MV-4-11 (cell line): ENCODE data around the gene EXOSC5.
"Not testable (repeated sequence)": the region's sequence is repeated elsewhere in the genome, so short reads cannot be mapped to it uniquely, and the experiment has no call there.

Source experiments
- DNase-seq: peaks from one replicate; lab custom pipeline; 2025; lab: John Stamatoyannopoulos, UW

EXOSC5 gene

DNA sequence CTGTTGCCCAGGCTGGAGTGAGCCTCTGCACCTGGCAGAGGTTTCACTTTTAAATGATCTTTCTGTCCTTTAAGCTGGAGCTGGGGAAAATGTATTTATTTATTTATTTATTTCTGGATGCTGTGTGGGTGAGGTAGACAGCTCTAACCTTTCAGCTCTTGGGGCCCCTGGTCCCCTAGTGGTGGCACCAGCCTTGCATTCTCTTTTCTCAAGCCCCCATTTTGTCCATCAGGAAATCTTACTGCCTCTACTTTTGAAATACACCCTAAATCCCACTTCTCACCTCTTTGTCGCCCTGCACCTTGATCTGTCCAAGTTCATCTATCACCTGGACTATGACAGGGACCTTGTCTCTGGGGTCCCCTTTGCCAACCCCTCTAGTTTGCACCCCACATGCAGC is 31.1 kb downstream of the EXOSC5 start:
- no peak for DNase-seq

DNA sequence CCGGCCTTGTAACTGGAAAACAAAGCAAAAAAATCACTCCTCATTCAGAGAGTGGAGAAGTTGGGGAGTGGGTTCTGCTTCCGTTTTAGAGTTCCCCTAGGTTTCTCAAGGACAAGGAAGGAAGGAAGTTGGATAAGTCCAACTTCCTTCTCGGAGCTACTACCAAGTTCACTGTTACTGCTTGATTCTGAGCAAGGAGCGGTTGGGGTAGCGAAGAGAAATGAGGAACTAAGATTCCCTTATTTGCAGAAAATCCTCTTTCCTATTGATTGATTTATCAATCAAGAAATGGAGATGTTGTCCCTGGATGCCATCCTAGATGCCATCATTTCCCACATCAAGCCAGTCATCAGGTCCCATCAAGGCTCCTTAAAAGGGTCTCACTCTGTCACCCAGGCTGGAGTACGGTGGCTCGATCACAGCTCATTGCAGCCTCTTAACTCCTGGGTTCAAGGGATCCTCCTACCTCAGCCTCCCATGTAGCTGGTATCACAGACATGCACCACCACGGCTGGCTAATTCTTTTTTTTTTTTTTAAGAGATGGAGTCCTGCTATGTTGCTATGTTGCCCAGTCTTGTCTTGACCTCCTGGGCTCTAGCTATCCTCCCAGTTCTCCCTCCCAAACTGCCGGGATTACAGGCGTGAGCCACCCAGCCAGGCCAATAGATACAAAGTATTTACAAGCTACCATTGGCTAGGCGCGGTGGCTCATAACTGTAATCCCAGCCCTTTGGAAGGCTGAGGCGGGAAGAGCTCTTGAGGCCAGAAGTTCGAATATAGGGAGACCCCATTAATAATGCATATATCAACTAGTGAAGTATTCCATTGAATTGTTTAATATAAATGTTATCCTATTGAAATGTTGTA is 32.4 kb downstream of the EXOSC5 start:
- DNase-seq: peak; percentile 94

GRCh38 chr19:41363753-41364523 is 33.2 kb downstream of the EXOSC5 start, which contains the start of gene B9D2:
B9D2 (minus strand) TSS chr19:41364149; CDS start chr19:41363519, 630 bp downstream.
- DNase-seq: peak; percentile 99

DNA sequence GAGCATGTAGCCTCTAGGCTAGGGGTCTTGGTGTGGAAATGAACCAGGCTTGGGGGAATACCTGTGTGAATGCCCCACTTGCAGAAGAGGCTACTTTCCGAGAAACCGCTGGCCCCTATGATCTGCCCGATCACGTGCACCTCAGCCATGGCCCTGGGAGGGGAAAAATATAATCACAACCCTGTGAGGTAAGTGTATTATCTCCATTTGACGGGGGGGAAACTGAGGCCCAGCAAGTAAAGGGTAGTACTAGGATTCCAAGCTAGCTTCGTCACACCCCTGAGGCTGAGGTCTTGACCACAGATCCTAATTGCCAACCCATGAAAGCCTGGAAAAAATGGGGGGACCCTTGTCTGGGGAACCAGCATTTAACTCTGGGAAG is 33.8 kb downstream of the EXOSC5 start:
- no peak for DNase-seq

- no peak for DNase-seq
These were observed 34.9 kb downstream of the EXOSC5 start for GRCh38 chr19:41362143-41362847.

DNA sequence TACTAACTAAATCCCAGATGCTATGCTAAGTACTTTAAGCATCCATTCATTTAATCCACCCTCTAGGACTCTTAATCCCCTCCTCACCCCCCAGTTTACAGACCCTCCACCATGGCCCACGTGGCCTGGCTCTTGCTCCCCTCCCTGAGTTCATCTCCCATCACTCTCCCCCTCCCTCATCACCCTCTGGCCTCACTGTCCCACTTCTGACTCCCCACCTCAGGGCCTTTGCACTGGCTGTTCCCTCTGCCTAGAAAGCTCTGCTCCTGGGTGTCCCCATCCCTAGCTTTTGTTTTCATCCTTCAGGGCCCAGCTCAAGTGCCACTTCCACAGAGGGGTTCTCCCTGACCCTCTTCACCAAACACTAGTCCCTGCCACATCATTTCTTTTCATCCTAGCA is 37.4 kb downstream of the EXOSC5 start:
- DNase-seq: no peak

- no peak for DNase-seq
These were observed 39.4 kb downstream of the EXOSC5 start for GRCh38 chr19:41357746-41358145.

GRCh38 chr19:41356984-41357739 is 40.0 kb downstream of the EXOSC5 start:
- peak; percentile 71 for DNase-seq

DNA sequence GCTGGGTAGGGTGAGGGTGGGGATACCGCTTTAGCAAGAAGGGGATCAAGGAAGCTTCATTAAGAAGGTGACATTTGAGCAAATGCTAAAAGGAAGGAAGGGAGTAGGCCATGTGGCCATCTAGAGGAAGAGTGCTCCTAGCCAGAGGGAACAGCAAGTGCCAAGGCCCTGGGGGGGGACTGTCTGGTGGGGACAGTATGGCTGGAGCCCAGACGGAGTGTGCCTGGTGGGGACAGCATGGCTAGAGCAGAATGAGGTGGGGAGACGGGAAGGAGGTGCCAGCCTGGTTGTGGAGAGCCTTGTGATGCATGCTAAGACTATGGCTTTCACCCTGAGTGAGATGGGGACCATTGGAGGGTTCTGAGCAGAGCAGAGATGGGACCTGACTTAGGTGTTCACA is 41.4 kb downstream of the EXOSC5 start:
- peak; percentile 18 for DNase-seq

DNA sequence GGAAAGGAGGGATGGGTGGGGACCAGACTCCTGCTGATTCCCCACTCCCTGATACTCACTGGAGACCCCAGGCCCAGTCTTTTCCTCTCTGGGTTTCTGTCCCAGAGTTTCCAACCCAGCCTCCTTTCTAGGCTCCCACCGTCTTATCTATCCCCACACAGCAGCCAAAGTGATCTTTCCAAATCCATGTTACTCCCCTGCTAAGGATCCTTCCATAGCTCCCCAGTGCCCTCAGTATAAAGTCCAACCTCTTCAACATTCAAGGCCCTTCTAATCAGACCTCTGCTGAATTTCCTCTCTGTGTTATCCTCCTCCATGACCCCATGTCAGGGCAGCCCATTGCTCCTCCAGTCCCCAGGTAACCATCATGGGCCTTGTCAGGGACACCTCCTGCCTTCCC is 42.1 kb downstream of the EXOSC5 start:
- no peak for DNase-seq

- no peak for DNase-seq
These were observed 42.7 kb downstream of the EXOSC5 start for GRCh38 chr19:41354343-41354953.

DNA sequence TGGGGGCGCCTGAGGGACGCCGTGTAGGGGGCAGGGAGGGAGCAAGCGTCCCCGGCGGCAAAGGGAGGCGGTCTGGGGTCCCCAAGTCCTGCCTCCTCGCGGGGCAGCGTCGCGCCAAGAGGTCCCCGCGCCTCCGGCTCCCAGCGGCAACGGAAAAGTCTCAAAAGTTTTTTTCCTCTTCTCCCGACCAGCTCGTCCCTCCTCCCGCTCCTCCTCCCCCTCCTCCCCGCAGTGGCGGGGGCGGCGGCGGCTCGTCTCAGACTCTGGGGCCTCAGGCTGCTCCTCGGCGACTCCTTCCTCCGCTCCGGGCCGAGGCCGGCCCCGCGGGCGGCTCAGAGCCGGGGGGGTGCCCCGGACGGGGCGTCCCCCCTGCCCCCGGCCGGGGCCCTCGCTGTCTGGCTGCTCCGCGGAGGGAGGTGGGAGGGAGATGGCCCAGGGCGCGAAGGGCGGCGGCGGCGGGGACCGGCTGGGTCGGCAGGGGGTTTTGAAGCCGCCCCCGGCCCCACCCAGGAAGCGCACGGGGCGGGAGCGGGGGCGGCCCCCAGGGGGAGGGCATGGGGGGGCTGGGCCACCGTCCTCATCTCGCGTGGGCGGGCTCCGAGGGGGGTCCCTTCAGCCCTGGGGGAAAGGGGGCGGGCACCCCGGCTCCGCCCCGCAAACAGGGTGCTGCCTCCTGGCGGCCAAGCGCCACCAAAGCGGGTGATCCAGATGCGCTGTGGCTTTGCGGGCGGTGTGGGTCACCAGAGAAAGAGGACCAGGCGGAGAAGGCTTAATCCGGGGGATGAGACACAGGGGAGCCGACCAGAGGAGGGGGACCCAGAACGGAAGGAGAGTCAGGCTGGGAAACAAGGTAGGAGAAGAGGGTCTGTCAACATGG is 43.5 kb downstream of the EXOSC5 start, which contains the start of gene TGFB1:
Gene TGFB1 (minus strand): TSS at position 457 of the 877 bp plus-strand sequence. CDS start 878 bp downstream, outside the sequence.
- peak; percentile 91 for DNase-seq

GRCh38 chr19:41352609-41353465 is 44.3 kb downstream of the EXOSC5 start:
- DNase-seq: peak; percentile 65

GRCh38 chr19:41352279-41352608 is 44.9 kb downstream of the EXOSC5 start:
- DNase-seq: no peak

- DNase-seq: peak; percentile 79
These were observed 45.6 kb downstream of the EXOSC5 start for GRCh38 chr19:41351339-41352245.

DNA sequence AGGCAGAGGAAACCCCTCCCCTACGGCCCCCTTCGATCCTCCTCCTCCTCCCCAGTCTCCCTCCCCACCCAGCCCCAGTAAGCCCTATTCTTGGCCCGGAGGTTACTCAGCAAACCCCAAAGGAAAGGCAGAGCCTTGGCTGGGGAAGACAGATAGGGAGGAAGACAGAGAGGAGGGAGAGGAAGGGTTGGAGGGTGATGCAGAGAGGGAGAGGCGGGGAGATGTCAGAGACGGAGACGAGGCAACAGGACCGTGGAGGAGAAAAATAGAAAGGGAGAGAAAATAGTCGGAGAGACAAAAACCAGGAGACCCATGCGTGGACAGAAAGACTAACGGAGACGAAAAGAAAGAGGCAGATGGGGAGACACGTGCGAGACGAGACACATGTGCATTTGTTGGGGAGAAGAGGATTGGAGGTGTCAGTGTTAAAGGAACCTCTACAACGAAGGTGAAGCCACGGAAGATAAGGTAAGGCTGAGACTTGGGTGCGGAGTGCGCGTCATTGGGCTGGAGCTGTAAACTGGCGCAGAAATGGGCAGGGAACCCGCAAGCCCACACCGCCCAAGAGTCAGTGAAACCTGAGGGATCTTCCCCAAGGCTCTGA is 46.3 kb downstream of the EXOSC5 start:
- peak; percentile 27 for DNase-seq

GRCh38 chr19:41346916-41347315 is 50.2 kb downstream of the EXOSC5 start:
- not testable (repeated sequence) for DNase-seq

GRCh38 chr19:41344162-41344561 is 53.0 kb downstream of the EXOSC5 start:
- no peak for DNase-seq
